DND-41 (cell line): Measurements from ENCODE around the gene SPART.

Source experiments
- ATAC-seq: fragments of 200-7000 bp; cut with Tn5 transposase; 3 replicates; pipeline ENCODE4 v1.9.1; 2021; ENCODE audit warnings: low read depth; ENCODE audit not compliant: insufficient read depth
- DNase-seq: peaks from one replicate; pipeline ENCODE4 v3.0.0-alpha.2; 2020
- H2AFZ ChIP-seq: 2 replicates; pipeline ENCODE4 v1.6.0; 2012; ENCODE audit warnings: low read depth, low read length
- H3K27ac ChIP-seq: 2 replicates; pipeline ENCODE4 v1.5.1; 2012; ENCODE audit warnings: low read length, inconsistent platforms
- H3K27me3 ChIP-seq: fragments of 200-600 bp; sonication (generic); 2 replicates; pipeline ENCODE4 v1.6.0; 2012; ENCODE audit warnings: low read length, mild to moderate bottlenecking, inconsistent platforms; ENCODE audit not compliant: insufficient read depth, poor library complexity
- H3K36me3 ChIP-seq: 2 replicates; pipeline ENCODE4 v1.5.1; 2012; ENCODE audit warnings: low read length, inconsistent platforms; ENCODE audit not compliant: insufficient read depth
- H3K4me1 ChIP-seq: 2 replicates; pipeline ENCODE4 v1.5.1; 2012; ENCODE audit warnings: mild to moderate bottlenecking, low read length; ENCODE audit not compliant: insufficient read depth
- H3K4me2 ChIP-seq: 2 replicates; pipeline ENCODE4 v1.6.0; 2012; ENCODE audit warnings: mild to moderate bottlenecking, moderate library complexity, low read length, inconsistent platforms; ENCODE audit not compliant: insufficient read depth
- H3K4me3 ChIP-seq, 2 experiments: fragments of 200-600 bp in 1 of 2; shearing (Covaris generic) in 1 of 2; 2 replicates each; pipeline ENCODE4 v1.5.1; 2012 to 2016; ENCODE audit warnings: inconsistent platforms in 2 of 2, low read length in 2 of 2, mild to moderate bottlenecking in 2 of 2, low read depth in 1 of 2, moderate library complexity in 1 of 2
- H3K79me2 ChIP-seq: 2 replicates; pipeline ENCODE4 v1.6.0; 2012; ENCODE audit warnings: low read length, inconsistent platforms; ENCODE audit not compliant: insufficient read depth
- H3K9ac ChIP-seq: 2 replicates; pipeline ENCODE4 v1.6.0; 2012; ENCODE audit warnings: low read depth, mild to moderate bottlenecking, inconsistent platforms, low read length, moderate library complexity
- H3K9me3 ChIP-seq: 2 replicates; pipeline ENCODE4 v1.5.1; 2012; ENCODE audit warnings: low read length, moderate library complexity, mild to moderate bottlenecking, inconsistent platforms; ENCODE audit not compliant: insufficient read depth, severe bottlenecking
- H4K20me1 ChIP-seq: 2 replicates; pipeline ENCODE4 v1.6.0; 2012; ENCODE audit warnings: low read length; ENCODE audit not compliant: insufficient read depth
- CTCF ChIP-seq: IDR thresholded peaks from 2 replicates; pipeline ENCODE4 v1.5.1; 2012; ENCODE audit warnings: borderline replicate concordance, low read length, moderate library complexity, mild to moderate bottlenecking; ENCODE audit not compliant: poor library complexity, severe bottlenecking; ENCODE audit errors: extremely low read depth
- EZH2 ChIP-seq: IDR thresholded peaks from 3 replicates; pipeline ENCODE4 v1.6.1; 2012; ENCODE audit warnings: borderline replicate concordance, low read depth, mild to moderate bottlenecking, moderate library complexity, low read length, inconsistent platforms; ENCODE audit not compliant: severe bottlenecking

Gene SPART

DNA sequence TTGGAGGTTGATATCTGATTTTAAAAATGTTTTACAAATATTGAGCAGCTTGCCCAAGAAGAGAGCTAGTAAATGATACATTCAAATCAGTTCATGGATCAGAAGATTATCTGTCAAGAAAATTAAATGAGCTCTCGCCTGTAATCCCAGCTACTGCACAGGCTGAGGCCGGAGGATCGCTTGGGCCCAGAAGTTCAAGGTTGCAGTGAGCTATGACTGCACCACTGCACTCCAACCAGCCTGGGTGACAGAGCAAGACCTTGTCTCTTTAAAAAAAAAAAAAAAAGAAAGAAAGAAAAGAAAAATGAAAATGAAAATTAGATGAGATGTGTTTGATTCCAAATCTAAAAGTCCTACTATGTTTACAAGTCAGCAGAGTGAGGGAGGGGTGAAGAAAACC, 2.4 kb downstream of the SPART start:
- no peaks in the 10 kb centered on the region for H3K9me3 ChIP-seq
- ATAC-seq (no peak), DNase-seq (no peak)
- H3K79me2 ChIP-seq, result no peaks in the 10 kb centered on the region
- no peaks in the 10 kb centered on the region for H3K27me3 ChIP-seq
- H3K4me2 ChIP-seq, result no peak overlapping the region
- no peak overlapping the region for H3K9ac ChIP-seq
- no peaks in the 10 kb centered on the region for H3K4me1 ChIP-seq
- H3K36me3 ChIP-seq, result no peaks in the 10 kb centered on the region
- no peak overlapping the region for H3K27ac ChIP-seq
- TF ChIP-seq EZH2, result no peak
- TF ChIP-seq CTCF, result no peak
- no peak overlapping the region for H3K4me3 ChIP-seq
- no peak overlapping the region for H2AFZ ChIP-seq
- no peaks in the 10 kb centered on the region for H4K20me1 ChIP-seq

GRCh38 chr13:36342715-36343114, 3.5 kb downstream of the SPART start:
- no peak overlapping the region for H3K9ac ChIP-seq
- no peak for TF ChIP-seq EZH2
- no peak for TF ChIP-seq CTCF
- ATAC-seq (no peak), DNase-seq (no peak)
- H3K36me3 ChIP-seq, result no peaks in the 10 kb centered on the region
- no peaks in the 10 kb centered on the region for H3K27me3 ChIP-seq
- H3K4me1 ChIP-seq, result no peaks in the 10 kb centered on the region
- H3K4me3 ChIP-seq, result no peak overlapping the region
- H3K4me2 ChIP-seq, result no peak overlapping the region
- H4K20me1 ChIP-seq, result no peaks in the 10 kb centered on the region
- no peaks in the 10 kb centered on the region for H3K79me2 ChIP-seq
- no peak overlapping the region for H2AFZ ChIP-seq
- H3K9me3 ChIP-seq, result no peaks in the 10 kb centered on the region
- H3K27ac ChIP-seq, result no peak overlapping the region

DNA sequence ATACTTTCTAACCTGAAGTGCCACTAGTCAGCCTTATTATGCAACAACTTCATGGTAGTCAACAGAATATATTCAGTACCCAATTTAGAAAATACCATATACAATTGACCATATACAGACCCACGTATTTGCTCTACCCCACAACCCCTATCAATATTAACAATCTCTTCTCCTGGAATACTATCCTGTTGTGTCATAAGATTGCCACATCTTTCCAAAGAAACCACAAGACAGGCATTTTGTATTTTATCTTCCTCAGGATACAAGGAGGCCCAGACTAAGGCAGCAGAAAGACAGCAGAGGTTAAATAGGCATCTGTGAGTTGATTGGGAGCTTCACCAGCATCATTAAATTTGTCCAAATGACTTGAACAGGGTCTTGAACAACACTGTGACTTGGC, 4.5 kb downstream of the SPART start:
- no peaks in the 10 kb centered on the region for H3K79me2 ChIP-seq
- no peak overlapping the region for H3K4me3 ChIP-seq
- no peaks in the 10 kb centered on the region for H4K20me1 ChIP-seq
- no peak overlapping the region for H3K9ac ChIP-seq
- no peaks in the 10 kb centered on the region for H3K9me3 ChIP-seq
- no peak overlapping the region for H3K4me2 ChIP-seq
- ATAC-seq (no peak), DNase-seq (no peak)
- H3K36me3 ChIP-seq, result no peaks in the 10 kb centered on the region
- no peak for TF ChIP-seq CTCF
- TF ChIP-seq EZH2, result no peak
- no peaks in the 10 kb centered on the region for H3K27me3 ChIP-seq
- no peak overlapping the region for H2AFZ ChIP-seq
- no peak overlapping the region for H3K27ac ChIP-seq
- no peaks in the 10 kb centered on the region for H3K4me1 ChIP-seq

DNA sequence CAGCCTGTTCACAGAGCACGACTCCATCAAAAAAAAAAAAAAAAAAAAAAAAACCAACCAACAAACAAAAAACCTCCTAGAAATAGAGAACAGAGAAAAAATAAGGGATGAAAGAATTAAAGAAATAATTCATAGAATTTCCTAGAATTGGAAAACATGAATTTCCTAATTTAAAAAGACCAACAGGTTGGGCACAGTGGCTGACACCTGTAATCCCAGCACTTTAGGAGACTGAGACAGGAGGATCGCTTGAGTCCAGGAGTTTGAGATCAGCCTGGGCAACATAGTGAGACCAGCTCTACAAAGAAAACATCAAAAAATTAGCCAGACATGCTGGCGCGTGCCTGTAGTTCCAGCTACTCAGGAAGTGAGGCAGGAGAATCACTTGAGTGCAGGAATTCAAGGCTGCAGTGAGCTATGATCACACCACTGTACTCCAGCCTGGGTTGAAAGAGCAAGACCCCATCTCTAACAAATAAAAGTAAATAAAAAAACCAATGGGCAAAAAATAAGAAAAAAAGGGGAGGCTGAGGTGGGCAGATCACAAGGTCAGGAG, 6.5 kb downstream of the SPART start:
- Histone ChIP-seq H3K27me3 (no peaks in the 10 kb centered on the region), H3K4me2 (no peak overlapping the region), H4K20me1 (no peaks in the 10 kb centered on the region), H3K9ac (no peak overlapping the region), H3K9me3 (no peaks in the 10 kb centered on the region), H3K36me3 (no peaks in the 10 kb centered on the region), H3K4me3 (no peak overlapping the region), H3K4me1 (no peaks in the 10 kb centered on the region), H2AFZ (no peak overlapping the region), H3K79me2 (no peaks in the 10 kb centered on the region), H3K27ac (no peak overlapping the region)
- ATAC-seq (no peak), DNase-seq (no peak)
- TF ChIP-seq EZH2, result no peak
